ENCODE results near the gene TPT1. TPM values are rescaled to one million over a fixed set of nuclear protein-coding genes. Genes with fewer than 3 reads are reported as not detected.

The TPT1 gene
- total and polyA plus RNA-seq, 2 of the 13 experiments (the other 11 are each of a cell fraction or from before 2014, with no cell fraction given), result 2,953 to 3,594 TPM

GRCh38 chr13:45335397-45336024, 5.5 kb downstream of the TPT1 start (continued):
- peak; percentile 85 for TF ChIP-seq CEBPB (IDR thresholded peaks at IDR 0.05; ENCODE audit: borderline replicate concordance, low read depth, low read length)
- TF ChIP-seq ZNF557 (CRISPR knock-in tag; IDR thresholded peaks at IDR 0.05), result no peak
- TF ChIP-seq DPF2 (CRISPR knock-in tag; IDR thresholded peaks at IDR 0.05; ENCODE audit: borderline replicate concordance, low read depth), result peak; percentile 49; the same call in 1 of the 2 replicates
- TF ChIP-seq DZIP1 (CRISPR knock-in tag; IDR thresholded peaks at IDR 0.05), result no peak
- TF ChIP-seq CCAR2 (optimal IDR thresholded peaks at IDR 0.05; ENCODE audit: low read depth, low read length), result no peak
- TF ChIP-seq ZGPAT (CRISPR knock-in tag; IDR thresholded peaks at IDR 0.05), result no peak
- TF ChIP-seq POLR2AphosphoS5 (IDR thresholded peaks at IDR 0.05; ENCODE audit: low read depth, low read length), result peak; percentile 63
- TF ChIP-seq ZNF17 (CRISPR knock-in tag; IDR thresholded peaks at IDR 0.05), result no peak
- TF ChIP-seq FOSL2 (CRISPR knock-in tag; IDR thresholded peaks at IDR 0.05), result no peak
- no peak for TF ChIP-seq ZNF550 (CRISPR knock-in tag; IDR thresholded peaks at IDR 0.05; ENCODE audit: borderline replicate concordance)
- no peak for TF ChIP-seq XRCC5 (optimal IDR thresholded peaks at IDR 0.05; ENCODE audit: low read length)
- TF ChIP-seq HNF4G (IDR thresholded peaks at IDR 0.05; ENCODE audit: borderline replicate concordance, low read depth, low read length), result peak; percentile 94
- peak; percentile 74; the same call in 1 of the 2 replicates for TF ChIP-seq HNF4G (CRISPR knock-in tag; IDR thresholded peaks at IDR 0.05; ENCODE audit: borderline replicate concordance, low read depth)
- peak; percentile 58; the same call in 1 of the 2 replicates for TF ChIP-seq REPIN1 (CRISPR knock-in tag; IDR thresholded peaks at IDR 0.05; ENCODE audit: borderline replicate concordance, low read depth)
- TF ChIP-seq ARID5B (CRISPR knock-in tag; IDR thresholded peaks at IDR 0.05), result 0 out of 2 replicates have a peak, but pooled peaks have one; percentile 18
- TF ChIP-seq RBM22 (optimal IDR thresholded peaks at IDR 0.05; ENCODE audit: low read length), result peak; percentile 94
- TF ChIP-seq HNF4A (CRISPR knock-in tag; IDR thresholded peaks at IDR 0.05), result peak; percentile 93
- TF ChIP-seq NFE2L1 (CRISPR knock-in tag; IDR thresholded peaks at IDR 0.05; ENCODE audit: borderline replicate concordance), result no peak

Measured in HepG2 (cell line).